GM12874 (cell line): ENCODE data around the gene IRAK3.

ENCODE experiments used
- TF ChIP-seq, protein P1 (sequence below): IDR thresholded peaks from 2 replicates; pipeline ENCODE4 v1.5.1; 2011; ENCODE audit warnings: low read depth, mild to moderate bottlenecking, control low read depth, low read length, moderate library complexity; ENCODE audit not compliant: insufficient read depth

The IRAK3 gene

DNA sequence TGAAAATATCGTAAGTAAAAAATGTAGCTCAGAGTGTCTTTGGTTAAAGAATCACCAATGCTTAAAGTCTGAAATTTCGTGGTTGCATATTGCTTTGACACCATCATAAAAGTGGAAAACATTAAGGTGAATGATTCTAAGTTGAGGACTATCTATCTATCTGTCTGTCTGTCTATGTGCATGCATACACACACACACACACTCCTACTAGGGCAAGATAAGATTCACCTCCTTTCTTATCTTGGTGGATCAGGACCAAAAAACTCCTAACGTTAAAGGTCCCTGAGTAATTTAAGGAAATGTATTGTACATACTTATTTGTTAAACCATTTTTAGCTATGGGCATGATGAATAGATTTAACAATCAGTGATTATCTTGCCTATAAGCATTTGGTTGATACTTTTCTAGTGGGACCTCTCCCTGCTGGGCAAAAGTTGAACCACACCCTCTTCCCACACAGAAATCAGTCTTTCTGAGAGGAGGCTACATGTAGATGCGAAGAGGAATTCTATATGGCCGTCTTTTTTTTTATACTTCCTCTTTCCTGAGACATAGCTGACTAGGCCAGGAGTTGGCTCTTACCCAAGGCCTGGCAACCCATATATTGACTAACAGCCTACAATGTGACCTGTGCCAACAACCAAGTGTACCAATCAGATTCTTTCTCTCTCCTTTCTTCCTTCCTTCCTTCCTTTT is 39.2 kb upstream of the IRAK3 start:
- TF ChIP-seq, protein P1, sequence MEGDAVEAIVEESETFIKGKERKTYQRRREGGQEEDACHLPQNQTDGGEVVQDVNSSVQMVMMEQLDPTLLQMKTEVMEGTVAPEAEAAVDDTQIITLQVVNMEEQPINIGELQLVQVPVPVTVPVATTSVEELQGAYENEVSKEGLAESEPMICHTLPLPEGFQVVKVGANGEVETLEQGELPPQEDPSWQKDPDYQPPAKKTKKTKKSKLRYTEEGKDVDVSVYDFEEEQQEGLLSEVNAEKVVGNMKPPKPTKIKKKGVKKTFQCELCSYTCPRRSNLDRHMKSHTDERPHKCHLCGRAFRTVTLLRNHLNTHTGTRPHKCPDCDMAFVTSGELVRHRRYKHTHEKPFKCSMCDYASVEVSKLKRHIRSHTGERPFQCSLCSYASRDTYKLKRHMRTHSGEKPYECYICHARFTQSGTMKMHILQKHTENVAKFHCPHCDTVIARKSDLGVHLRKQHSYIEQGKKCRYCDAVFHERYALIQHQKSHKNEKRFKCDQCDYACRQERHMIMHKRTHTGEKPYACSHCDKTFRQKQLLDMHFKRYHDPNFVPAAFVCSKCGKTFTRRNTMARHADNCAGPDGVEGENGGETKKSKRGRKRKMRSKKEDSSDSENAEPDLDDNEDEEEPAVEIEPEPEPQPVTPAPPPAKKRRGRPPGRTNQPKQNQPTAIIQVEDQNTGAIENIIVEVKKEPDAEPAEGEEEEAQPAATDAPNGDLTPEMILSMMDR, result no peak

GRCh38 chr12:66152732-66153131 is 36.3 kb upstream of the IRAK3 start:
- TF ChIP-seq, protein P1, result no peak

DNA sequence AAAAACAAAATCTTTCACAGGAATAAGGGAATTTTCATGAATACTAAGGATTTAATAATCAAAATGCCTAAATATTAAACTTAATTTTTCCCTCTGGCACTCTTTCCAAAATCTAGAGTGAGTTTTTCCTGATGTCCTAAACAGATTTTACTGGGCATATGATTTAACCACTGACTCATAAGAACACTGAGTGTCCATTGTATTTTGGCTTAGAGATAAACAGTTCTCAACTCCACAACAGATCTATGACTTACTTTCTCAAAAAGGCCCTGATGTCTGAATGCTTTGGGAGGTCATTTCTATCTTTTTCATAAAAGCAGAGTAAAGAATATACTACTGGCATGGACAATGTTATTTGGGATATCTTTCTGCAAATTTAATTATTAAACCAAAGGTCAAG is 34.2 kb upstream of the IRAK3 start:
- TF ChIP-seq, protein P1, result no peak

DNA sequence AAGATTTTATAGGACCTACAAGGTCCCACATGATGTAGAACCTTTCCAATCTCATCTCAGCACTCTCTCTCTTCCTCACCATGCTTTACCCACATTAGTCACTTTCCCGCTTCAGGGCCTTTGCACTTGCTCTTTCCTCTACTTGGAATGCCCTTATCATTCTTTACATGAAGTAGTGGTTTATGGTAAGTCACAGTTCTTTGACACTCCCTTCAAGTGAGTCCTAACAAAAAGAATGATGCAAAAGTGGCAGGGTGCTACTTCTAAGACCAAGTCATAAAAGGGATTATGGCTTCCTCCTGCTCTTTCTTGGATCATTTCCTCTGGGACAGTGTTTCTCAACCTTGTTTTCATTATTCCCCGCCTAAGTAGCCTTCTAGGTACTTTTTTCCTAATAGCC is 32.4 kb upstream of the IRAK3 start:
- TF ChIP-seq, protein P1, result no peak

GRCh38 chr12:66159123-66159522 is 29.9 kb upstream of the IRAK3 start:
- TF ChIP-seq, protein P1, result no peak

DNA sequence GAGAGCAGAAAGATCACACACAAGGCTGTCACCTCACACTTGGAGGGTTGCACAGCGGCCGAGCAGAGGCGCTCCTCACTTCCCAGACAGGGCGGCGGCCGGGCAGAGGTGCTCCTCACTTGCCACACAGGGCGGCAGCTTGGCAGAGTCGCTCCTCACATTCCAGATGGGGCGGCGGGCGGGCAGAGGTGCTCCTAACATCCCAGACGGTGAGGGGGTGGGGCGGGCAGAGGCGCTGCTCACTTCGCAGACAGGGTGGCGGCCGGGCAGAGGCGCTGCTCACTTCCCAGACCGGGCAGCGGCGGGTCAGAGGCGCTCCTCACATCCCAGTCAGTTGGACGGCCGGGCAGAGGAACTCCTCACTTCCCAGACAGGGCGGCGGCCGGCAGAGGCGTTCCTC is 28.3 kb upstream of the IRAK3 start:
- TF ChIP-seq, protein P1, result no peak

DNA sequence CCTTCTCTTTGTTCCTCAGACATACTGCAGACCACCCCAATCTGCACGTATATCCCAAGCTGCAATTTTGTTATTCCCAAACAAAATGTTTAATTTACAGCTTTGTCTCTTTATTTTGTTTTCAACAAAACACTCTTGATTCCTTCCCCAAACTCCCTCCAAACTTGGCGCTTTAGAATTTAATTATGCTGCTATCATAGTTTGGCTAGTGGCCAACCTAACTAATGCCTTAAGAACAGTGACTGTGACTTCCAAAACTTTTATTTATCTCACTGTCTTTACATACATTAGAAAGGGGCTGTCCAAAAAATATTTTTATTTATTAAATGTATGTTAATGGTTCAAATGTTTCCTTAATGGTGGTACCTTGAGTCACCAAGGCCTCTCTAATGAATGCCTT is 26.3 kb upstream of the IRAK3 start:
- TF ChIP-seq, protein P1, result no peak

- TF ChIP-seq, protein P1, result no peak
Measured at GRCh38 chr12:66163289-66163688, 25.7 kb upstream of the IRAK3 start.
